ENCODE results near the gene MAP3K19. TPM values are rescaled to one million over a fixed set of nuclear protein-coding genes. Genes with fewer than 3 reads are reported as not detected.

The MAP3K19 gene
- total RNA-seq, 4 donors from 2014 or later, result not detected

GRCh38 chr2:135066710-135067109 lies 19.5 kb upstream of the MAP3K19 start:
- TF ChIP-seq EP300 (IDR thresholded peaks at IDR 0.05; ENCODE audit: low read depth) (no peak), POLR2A (IDR thresholded peaks at IDR 0.05) (no peak), POLR2AphosphoS5 (IDR thresholded peaks at IDR 0.05) (no peak), CTCF (IDR thresholded peaks at IDR 0.05) (no peak)
- in situ Hi-C loops (cut with MboI; ENCODE audit: low pct_ligation_motif_present in 1 of 4, low pct_unique_long_range_greater_than_20kb in 1 of 4, low sequenced_read_pairs in 3 of 4), result no loop called here

GRCh38 chr2:135064149-135064548 lies 16.9 kb upstream of the MAP3K19 start:
- H3K27me3 ChIP-seq, result no peaks in the 10 kb centered on the region
- no peak for TF ChIP-seq POLR2A (IDR thresholded peaks at IDR 0.05)
- no peak for TF ChIP-seq POLR2AphosphoS5 (IDR thresholded peaks at IDR 0.05)
- TF ChIP-seq CTCF (IDR thresholded peaks at IDR 0.05), result no peak
- TF ChIP-seq EP300 (IDR thresholded peaks at IDR 0.05; ENCODE audit: low read depth), result no peak
- WGBS, 2 donors (ENCODE audit: low coverage in 1 of 2), result 96 to 100% methylated on average over 2 of the region's 2 CpGs
- no peak overlapping the region for H3K27ac ChIP-seq
- DNase-seq, result no peak
- intact Hi-C loops (cut with DNase I; ENCODE audit: low total_unique reads), result no loop called here
- peaks cover 0 to 12% (median 2%) of the 10 kb centered on the region in 4 donors for H3K4me1 ChIP-seq
- no peak overlapping the region for H3K4me3 ChIP-seq
- in situ Hi-C loops (cut with MboI; ENCODE audit: low pct_ligation_motif_present in 1 of 4, low pct_unique_long_range_greater_than_20kb in 1 of 4, low sequenced_read_pairs in 3 of 4), result no loop called here
- no peaks in the 10 kb centered on the region for H3K9me3 ChIP-seq
- peaks cover 0 to 16% (median 5%) of the 10 kb centered on the region in 4 donors for H3K36me3 ChIP-seq

More at GRCh38 chr2:135066710-135067109, 19.5 kb upstream of the MAP3K19 start:
- Histone ChIP-seq H3K4me3 (no peak overlapping the region), H3K36me3 (peaks cover 0 to 2% (median 0%) of the 10 kb centered on the region in 4 donors), H3K27ac (no peak overlapping the region), H3K27me3 (no peaks in the 10 kb centered on the region), H3K9me3 (no peaks in the 10 kb centered on the region), H3K4me1 (peaks cover 0 to 12% (median 2%) of the 10 kb centered on the region in 4 donors)
- 70 to 82% methylated on average over 1 of the region's 1 CpG for WGBS, 2 donors (ENCODE audit: low coverage in 1 of 2)
- DNase-seq, result no peak
- intact Hi-C loops (cut with DNase I; ENCODE audit: low total_unique reads), result no loop called here

- 79 to 94% methylated on average over 1 of the region's 1 CpG for WGBS, 2 donors (ENCODE audit: low coverage in 1 of 2)
- intact Hi-C loops (cut with DNase I; ENCODE audit: low total_unique reads), result no loop called here
- no peak for DNase-seq
- Histone ChIP-seq H3K27me3 (no peaks in the 10 kb centered on the region), H3K9me3 (no peaks in the 10 kb centered on the region), H3K36me3 (peaks cover 0 to 19% (median 5%) of the 10 kb centered on the region in 4 donors), H3K4me1 (peaks cover 0 to 17% (median 2%) of the 10 kb centered on the region in 4 donors), H3K4me3 (no peak overlapping the region), H3K27ac (no peak overlapping the region)
- TF ChIP-seq POLR2AphosphoS5 (IDR thresholded peaks at IDR 0.05) (no peak), POLR2A (IDR thresholded peaks at IDR 0.05) (no peak), EP300 (IDR thresholded peaks at IDR 0.05; ENCODE audit: low read depth) (no peak)
- in situ Hi-C loops (cut with MboI; ENCODE audit: low pct_ligation_motif_present in 1 of 4, low pct_unique_long_range_greater_than_20kb in 1 of 4, low sequenced_read_pairs in 3 of 4), result no loop called here
These were observed 16.0 kb upstream of the MAP3K19 start for GRCh38 chr2:135063210-135063609.

GRCh38 chr2:135059577-135059976 lies 12.3 kb upstream of the MAP3K19 start:
- no peaks in the 10 kb centered on the region for H3K27me3 ChIP-seq
- H3K27ac ChIP-seq, result no peak overlapping the region
- H3K36me3 ChIP-seq, result peaks cover 0 to 30% (median 5%) of the 10 kb centered on the region in 4 donors
- H3K4me3 ChIP-seq, result no peak overlapping the region
- TF ChIP-seq EP300 (IDR thresholded peaks at IDR 0.05; ENCODE audit: low read depth) (no peak), CTCF (IDR thresholded peaks at IDR 0.05) (no peak), POLR2A (IDR thresholded peaks at IDR 0.05) (no peak), POLR2AphosphoS5 (IDR thresholded peaks at IDR 0.05) (no peak)
- peaks cover under 1 to 35% (median 7%) of the 10 kb centered on the region in 4 donors for H3K4me1 ChIP-seq
- no peak for DNase-seq
- in situ Hi-C loops (cut with MboI; ENCODE audit: low pct_ligation_motif_present in 1 of 4, low pct_unique_long_range_greater_than_20kb in 1 of 4, low sequenced_read_pairs in 3 of 4), result no loop called here
- intact Hi-C loops (cut with DNase I; ENCODE audit: low total_unique reads), result no loop called here
- no peaks in the 10 kb centered on the region for H3K9me3 ChIP-seq

- Histone ChIP-seq H3K9me3 (no peaks in the 10 kb centered on the region), H3K27ac (no peak overlapping the region), H3K4me1 (peaks cover 17 to 42% (median 21%) of the 10 kb centered on the region in 4 donors), H3K27me3 (no peaks in the 10 kb centered on the region), H3K36me3 (peaks cover 0 to 29% (median 5%) of the 10 kb centered on the region in 4 donors), H3K4me3 (no peak overlapping the region)
- in situ Hi-C loops (cut with MboI; ENCODE audit: low pct_ligation_motif_present in 1 of 4, low pct_unique_long_range_greater_than_20kb in 1 of 4, low sequenced_read_pairs in 3 of 4), result no loop called here
- TF ChIP-seq EP300 (IDR thresholded peaks at IDR 0.05; ENCODE audit: low read depth), result no peak
- no peak for DNase-seq
- intact Hi-C loops (cut with DNase I; ENCODE audit: low total_unique reads), result no loop called here
These were observed 9.5 kb upstream of the MAP3K19 start for GRCh38 chr2:135056790-135057189.

Measured in transverse colon (tissue), 4 donors.